ENCODE data around the gene RPP40.

RPP40 gene

DNA sequence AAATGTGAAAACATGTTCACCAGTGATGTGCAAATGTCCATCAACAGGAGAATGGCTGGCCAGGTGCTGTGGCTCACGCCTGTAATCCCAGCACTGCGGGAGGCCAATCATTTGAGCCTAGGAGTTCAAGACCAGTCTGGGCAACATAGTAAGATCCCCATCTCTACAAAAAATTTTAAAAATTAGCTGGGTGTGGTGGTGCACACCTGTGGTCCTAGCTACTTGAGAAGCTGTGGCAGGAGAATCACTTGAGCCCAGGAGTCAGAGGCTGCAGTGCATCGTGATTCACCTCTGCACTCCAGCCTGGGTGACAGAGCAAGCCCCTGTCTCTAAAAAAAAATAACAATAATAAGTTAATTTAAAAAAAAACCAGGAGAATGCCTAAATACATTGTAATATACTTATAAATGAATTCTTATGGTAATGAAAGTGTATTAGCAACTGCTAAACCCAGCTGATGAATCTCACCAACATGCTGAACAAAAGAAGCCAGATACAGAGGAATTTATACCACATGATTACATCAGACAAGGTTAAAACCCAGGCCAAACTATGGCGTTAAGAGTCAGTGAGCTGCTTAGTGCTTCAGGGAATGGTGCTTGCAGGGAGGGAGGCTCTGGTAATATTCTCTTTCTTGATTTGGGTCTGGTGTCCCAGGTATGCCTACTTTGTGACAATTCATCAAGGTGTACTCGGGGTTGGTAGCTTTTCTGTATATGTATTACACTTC lies 36.4 kb downstream of the RPP40 start:
- no peak for DNase-seq

DNA sequence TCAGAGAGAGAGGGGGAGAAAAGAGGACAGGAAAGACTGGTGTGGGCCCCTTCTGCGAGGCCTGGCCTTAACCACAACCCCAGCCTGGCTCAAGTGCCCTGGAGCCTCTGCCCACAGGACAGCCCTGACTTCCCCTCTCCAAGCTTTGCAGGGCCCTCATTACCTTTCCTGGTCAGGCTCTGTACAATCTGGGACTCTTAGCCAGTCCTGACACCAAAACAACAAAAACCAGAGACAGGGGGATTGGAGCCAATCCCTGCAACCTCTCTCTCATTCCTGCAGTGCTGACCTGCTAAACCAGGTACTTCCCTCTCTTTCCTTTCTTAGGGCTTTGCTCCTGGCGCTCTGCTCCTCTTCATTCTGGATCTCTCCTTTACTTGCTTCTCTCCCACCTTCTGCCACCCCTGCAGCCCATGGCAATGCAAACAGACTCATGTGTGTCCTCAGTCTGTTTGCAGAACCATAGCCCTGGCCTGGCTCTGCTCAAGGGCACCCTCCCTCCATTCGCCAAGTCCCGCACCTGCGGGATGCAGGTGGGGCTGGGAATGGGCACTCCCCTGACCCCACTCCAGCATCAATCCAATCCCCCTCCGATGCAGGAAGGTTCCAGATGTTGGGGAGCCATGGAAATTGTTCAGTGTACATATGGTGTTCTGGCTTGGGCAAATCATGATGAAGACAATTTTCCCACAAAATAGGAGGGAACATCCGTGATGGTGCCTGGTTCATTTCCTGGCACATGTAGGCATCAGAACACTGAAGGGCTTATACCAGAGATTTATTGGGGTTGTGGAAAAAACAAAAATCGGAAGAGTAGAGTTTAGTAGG lies 38.1 kb downstream of the RPP40 start:
- no peak for DNase-seq

DNA sequence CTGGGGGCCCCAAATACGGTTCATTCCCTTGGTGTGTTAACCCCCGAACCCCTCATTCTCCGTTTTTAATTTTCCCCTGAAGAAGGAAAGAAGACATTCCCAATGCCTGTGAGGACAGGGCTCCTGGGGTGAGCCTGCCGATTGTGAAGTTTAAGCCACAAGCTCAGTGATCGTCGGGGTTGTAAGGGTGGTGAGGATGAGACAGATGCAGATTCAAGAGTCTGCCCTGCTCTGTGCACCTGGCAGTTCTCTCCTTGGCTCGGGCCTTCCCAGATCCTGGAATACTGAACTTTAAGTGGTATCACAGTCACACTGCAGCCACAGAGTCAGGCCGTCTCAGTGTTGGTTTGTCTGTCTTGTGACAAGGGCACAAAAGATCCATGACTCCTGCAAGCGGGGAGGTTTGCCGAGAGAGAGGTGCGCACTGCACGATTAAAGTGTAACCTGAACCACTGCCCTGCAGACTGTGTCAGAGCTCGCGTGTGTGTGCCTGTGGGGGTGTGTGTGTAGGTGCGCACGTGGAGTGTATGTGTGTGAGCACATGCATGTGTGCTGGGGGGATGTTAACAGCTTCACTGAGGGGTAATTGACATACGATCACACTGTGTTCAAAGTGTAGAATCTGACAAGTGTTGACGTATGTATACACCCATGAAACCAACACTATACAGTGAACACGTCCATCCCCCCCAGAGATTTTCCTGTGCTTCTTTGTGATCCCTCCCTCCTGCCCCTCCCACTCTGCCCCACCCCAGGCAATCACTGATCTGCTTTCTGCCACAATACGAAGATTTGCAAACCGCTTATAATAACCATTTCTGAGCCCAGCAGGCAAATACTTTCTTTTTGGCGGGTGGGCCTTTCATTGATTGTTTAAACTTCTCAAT lies 38.9 kb downstream of the RPP40 start:
- no peak for DNase-seq

DNA sequence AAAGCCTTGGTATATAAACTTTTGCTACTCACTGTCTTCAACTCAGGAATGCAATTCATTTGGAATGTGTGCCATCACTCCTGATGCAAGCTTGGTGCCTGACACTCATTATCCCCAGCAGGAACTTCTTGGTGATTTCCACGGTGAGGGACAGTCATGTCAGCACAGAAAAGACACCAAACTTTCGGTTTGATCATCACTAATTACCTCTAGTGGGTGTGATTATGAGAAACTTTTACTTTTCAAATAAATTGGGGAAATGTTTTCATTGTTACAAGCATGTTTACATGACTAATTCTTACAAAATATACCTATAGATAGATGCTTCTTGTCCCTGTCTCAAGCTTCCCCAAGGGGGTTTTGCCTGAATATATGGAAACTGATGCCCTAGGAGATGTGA lies 40.9 kb downstream of the RPP40 start:
- DNase-seq: no peak

DNA sequence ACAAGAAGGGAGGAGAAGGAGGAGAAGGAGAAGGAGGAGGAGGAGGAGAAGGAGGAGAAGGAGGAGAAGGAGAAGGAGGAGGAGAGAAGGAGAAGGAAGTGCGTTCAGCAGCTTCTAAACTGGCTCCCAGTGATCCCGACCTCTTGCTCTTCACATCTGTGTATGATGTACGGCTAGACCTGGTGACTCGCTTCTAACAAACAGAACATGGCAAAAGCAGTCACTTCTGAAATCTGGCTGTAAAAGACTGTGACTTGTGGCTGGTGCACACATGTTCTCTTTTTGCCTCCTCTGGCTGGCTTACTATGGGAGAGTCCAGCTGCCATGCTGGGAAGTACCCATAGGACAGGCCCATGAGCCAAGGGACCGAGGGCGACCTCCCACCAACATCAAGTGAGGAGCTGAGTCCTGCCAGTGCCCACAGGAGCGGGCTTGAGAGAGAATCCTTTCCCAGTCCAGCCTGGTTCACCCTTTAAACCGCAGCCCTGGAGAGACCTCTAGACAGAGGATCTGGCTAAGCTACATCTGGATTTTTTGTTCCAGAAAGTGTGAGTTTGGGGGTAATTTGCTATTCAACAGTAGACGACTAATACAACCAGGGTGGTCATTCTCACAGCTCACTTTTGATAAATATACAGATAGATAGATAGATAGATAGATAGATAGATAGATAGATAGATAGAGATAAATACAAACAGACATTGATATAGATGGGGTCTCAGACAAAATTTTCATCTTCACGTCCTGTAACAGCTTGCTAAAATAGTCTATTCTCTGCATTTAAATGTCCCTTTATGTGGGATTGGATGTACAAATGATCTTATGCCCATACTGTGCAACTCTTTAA lies 42.3 kb downstream of the RPP40 start:
- no peak for DNase-seq

DNA sequence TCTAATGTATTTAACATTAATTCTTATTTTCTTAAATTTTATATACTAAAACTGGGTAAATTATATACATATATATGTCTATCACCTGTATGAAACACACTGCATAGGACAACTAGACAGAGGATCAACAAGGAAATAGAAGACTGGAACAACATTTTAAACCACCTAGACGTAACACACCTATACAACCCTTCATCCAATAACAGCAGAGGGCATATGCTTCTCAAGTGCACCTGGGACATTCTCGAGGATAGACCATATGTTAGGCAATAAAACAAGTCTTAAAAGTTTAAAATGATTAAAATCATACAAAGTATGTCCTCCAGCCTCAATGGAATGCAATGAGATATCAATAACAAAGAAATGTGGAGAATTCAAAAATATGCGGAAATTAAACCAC lies 45.2 kb downstream of the RPP40 start:
- no peak for DNase-seq

DNA sequence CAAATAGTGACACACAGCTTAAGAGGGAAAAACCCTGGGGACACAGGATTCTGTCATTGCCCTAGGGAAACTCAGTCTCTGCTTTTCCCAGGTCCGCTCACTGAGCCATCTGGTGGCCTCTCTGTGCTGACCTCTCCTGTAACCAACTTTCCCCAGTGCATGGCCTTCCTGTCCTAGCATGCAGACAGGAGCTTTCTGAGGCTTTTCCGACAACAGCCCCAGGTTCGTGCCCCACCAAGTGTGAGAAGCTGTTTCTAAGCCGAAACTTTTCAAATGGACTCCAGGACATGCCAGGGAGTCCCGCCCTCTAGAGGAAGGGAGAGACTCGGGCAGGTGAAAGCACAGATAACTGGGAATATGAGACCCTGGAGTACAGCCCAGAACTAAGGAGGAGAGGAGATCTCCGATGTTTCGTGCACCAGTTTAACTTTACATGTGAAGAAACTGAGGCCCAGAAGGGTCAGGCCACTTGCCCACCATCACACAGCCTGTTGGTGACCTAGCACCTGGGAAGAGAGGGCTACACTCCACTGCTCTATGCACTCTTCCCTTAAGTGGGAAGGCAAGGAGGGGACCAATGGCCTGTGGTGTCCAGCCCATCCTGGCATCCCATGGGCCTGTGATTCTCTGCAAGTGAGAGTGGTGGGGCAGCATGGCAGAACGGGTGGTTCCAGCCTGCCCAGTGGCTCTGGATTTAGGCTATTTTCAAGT lies 46.2 kb downstream of the RPP40 start:
- DNase-seq: no peak

DNA sequence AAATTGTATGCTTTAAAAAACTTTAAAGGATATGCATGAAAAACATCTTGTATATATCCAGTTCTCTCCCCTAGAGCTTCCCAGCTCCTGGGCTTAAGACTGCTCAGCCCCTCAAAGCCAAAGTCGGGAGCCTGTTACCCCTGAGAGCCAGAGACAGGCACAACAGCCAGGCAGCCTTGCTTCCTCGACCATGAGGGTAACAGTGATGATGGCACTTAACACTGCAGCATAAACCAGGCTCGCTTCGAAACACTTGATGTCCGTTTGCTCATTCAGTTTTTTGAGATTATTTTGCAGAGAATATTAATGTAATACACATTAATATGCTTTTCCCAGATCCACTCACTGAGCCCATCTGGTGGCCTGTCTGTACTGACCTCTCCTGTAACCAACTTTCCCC lies 47.2 kb downstream of the RPP40 start:
- DNase-seq: no peak

DNA sequence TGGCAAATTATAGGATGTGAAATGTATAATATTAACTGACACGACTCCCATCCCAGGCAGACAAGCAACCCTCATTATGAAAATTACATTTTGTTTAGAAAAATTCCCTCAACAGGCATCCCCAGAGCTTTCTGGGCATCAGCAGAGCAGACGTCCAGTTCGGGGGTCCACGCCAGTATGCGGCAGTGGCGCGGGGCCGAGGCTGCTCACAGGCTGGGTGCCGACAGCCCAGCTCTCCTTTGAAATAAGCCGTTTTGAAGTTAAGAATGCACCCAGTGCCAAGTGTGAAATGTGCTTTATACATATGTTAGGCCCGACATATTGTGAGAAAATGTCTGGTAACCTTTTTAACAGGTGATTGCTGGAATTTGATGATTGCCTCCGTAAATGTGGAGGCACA lies 50.4 kb downstream of the RPP40 start:
- DNase-seq: no peak

DNA sequence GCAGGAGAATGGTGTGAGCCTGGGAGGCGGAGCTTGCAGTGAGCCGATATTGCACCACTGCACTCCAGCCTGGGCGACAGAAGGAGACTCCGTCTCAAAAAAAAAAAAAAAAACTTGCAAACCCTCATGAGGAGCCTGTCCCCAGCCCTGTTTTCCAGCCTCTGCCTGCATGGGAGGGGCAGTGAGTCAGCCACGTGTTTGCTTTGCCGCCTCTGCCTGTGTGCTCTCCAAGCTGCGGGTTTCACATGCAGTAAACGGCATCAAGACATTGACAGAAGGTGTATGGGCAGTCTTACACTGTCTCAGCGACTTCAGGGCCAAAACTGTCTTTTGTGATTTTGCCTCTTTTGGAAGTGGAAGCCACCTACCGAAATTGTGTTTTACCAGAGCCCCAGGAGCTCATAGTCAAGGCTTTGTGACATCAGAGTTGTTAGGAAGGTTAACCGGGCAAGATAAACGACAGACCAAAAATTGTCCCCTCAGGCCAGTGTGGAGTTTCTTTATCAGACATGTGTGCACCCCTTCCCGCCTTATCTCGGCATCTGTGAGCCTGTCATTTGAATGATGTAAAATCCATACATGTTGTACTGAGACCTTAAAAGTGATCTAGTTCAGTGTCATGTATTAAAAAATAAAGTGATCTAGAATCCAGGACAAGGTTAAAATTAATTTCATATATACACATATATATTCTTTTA lies 52.9 kb downstream of the RPP40 start:
- no peak for DNase-seq

DNA sequence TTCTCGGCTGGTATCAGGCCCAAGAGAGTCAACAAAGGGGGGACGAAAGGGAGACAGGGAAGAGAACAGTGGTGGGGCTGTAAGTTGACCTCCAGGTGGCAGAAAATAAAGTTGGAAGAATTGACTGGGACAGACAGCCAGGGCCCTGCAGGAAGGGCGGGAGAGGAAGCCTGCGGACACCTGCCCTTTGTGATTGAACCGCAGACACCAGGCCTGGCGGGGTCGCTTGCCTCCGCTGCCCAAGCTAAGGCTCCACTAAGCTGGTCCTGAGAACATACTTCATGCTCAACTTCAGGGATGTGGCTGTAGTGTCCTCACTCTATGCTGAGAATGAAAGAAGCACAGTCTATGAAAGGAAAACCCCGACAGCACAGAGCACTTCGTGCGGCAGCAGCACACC lies 53.8 kb downstream of the RPP40 start:
- DNase-seq: no peak

DNA sequence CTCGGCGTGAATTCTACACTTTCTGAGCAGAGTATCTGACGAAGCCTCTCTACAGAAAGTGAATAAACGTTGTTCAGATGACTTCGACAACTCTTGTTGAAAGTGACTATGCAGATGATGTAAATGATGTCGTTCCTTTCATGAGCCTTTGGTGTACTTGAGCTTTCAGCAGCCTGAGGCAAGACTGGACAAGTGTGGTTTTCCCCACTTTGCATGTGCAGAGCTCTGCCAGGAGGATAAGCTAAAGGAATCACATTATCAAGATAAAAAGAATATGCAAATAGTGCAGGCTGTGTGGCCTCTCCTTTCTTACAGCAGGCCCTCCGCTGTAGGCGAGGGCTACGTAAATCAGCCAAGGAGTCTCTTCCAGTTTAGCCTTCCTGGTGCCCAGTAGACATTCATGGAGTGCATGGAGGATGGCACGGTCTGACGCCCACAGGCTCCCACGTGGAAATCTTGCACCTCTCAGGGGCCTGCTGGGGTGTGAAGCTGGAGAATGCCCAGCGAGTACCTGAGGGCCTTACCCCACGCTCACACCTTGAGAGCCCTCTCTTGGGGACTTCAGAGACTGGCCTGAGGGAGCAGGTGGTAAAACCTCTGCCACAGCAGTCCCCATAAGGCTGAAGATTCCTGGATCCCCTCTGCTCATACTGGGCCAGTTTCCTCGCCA lies 54.9 kb downstream of the RPP40 start:
- no peak for DNase-seq

DNA sequence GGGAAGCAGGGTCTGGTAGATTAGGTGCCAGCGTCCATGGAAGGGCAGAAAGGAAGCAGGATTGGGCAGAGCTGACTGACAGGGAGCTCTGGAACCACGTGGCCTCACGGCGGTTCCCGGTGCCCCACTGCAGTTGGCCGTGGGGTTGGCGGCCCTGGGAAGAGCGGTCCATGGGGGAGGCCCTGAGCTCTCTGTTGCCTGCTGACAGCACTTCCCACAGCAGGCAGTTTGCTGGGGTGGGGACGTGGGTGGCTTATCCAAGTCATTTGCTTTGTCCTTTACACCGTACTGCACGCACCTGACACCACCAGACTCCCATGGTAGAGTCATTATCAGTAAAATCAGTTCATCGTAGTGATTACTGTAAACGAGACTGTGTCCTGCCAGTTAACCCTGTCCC lies 56.1 kb downstream of the RPP40 start:
- no peak for DNase-seq

DNA sequence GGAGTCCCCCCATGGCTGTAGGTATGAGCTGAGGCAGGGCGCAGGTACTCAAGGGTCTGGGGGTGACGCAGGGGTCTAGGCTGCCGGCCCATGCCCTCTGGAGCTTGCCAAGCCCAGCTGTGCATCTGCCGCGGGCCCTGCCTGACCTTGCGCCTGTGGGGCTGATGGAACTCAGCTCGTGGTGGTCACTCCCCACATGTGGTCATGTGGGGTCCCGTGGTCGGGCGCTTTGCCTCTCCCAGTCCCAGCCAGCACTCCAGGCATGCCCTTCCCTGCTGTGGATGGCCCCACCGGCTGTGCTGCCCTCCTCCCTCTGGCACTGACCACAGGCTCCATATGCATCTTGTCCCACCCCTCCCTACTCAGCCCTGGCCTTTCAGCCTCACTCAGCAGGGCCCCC lies 57.3 kb downstream of the RPP40 start:
- DNase-seq: no peak
